Fibroblast of skin of left biceps (primary cell): ENCODE data around the gene ERBIN.
"Not testable (repeated sequence)": the region's sequence is repeated elsewhere in the genome, so short reads cannot be mapped to it uniquely, and the experiment has no call there.

Experiments
- DNase-seq, 2 experiments: peaks; one replicate each; pipeline ENCODE4 v3.0.0-alpha.2; 2013; ENCODE audit warnings: low read depth in 2 of 2

ERBIN gene

DNA sequence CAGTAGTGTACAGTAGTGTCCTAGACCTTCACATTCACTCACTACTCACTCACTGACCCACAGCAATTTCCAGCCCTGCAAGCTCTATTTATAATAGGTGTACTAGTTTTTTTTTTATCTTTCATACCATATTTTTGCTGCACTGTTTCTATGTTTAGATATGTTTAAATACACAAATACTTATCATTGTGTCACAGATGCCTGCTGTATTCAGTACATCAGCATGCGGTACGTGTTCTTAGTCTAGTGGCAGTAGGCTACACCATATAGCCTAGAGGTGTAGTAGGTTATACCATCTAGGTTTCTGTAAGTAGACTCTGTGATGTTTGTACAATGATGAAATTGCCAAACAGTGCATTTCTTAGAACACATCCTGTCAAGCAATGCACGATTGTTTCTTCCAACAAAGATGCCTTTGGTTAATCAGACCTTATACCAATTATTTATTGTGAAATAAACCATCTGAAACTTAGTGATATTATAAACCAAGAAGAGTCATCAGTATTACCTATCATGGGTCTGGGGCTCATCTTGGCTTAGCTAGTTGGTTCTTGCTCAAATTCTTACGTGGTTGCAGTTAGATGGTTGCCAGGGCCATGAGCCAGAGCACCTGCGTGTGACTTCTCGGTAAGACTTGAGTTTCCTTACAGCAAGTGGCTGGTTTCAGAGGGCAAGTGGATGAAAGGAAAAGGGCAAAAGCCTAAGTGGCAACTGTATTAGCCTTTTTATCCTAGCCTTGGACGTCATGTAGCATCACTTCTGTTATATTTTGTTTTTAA, 41.1 kb downstream of the ERBIN start:
- no peak for DNase-seq

DNA sequence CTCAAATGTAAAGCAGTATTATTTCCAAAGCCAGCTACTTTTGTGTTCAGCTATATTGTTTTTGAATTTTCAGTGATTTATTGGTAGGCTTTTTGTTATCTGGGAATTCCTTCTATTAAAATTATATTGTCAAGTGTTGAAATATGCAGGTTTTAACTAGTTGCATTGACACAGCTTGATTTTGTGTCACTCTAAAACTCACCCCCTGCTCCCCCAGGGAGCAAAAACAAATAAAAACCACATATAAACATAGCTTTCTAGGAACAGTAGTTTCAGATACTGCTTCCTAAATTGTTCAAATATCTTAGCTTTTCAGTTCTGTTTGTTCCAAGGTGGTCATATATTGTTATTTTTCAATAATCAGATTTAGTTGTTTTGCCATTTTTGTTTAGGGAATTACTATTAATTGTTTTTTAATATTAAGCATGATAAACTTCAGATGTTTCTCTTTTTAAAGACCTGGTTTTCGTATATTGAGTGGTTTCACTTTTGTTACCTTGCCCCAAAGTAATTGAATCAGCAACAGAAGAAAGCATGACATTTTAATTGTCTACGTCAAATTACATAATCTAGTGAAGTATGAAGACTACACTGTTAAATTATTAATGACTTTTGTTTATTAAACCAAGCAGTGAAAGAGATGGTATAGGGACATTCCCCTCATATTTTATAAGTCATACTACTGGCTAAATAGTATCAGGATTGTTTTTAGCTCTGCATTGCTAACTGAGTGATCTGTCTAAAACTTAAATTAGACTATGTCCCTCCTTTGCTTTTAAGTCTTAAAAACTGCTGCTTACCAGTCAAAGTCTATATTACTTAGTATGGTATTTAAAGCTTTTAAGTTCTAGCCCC, 43.4 kb downstream of the ERBIN start:
- DNase-seq, result no peak

- no peak for DNase-seq
These were observed 44.3 kb downstream of the ERBIN start for GRCh38 chr5:65970481-65971367.

DNA sequence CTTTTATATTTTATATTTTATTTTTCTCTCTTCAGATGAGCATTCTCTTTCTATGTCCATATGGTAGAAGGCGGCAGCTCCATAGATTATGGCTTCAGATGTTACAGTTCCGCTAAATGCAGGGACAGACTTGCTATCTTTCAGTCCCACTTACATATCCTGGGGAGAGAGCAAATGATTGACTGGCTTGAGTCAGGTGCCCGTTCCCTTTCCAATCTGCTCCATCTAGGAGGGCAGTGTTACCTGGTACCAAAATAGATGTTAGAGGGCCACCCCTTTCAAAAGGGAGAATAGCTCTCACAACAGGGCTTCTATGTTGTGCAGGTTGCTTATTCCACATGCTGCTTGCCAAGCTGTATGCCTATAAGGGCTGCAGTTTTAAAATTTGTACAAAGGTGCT, 45.3 kb downstream of the ERBIN start:
- no peak for DNase-seq

GRCh38 chr5:65972896-65973295, 46.5 kb downstream of the ERBIN start:
- not testable (repeated sequence) for DNase-seq

GRCh38 chr5:65978251-65978650, 51.9 kb downstream of the ERBIN start:
- DNase-seq, result no peak

DNA sequence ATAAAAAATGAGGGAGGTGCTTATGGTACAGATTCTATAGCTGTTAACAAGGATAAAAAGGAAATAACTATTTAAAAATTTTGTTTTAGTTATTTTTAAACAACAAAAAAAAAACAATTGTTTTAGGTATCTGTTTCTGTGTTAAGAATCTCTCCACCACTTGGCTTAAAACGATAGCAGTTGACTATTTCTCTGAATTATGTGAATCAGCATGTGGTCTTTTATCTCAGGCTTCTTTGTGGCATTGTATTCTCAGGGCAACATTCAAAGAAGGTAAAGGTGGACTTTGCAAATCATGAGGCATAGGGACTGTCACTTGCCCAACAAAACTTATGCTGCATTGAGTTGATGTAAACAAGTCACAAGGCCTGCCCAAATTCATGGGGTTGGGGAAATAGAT, 55.2 kb downstream of the ERBIN start:
- no peak for DNase-seq

- DNase-seq, result no peak
These were observed 55.7 kb downstream of the ERBIN start for GRCh38 chr5:65981969-65982619.

GRCh38 chr5:65982635-65983034, 56.3 kb downstream of the ERBIN start:
- DNase-seq, result no peak

DNA sequence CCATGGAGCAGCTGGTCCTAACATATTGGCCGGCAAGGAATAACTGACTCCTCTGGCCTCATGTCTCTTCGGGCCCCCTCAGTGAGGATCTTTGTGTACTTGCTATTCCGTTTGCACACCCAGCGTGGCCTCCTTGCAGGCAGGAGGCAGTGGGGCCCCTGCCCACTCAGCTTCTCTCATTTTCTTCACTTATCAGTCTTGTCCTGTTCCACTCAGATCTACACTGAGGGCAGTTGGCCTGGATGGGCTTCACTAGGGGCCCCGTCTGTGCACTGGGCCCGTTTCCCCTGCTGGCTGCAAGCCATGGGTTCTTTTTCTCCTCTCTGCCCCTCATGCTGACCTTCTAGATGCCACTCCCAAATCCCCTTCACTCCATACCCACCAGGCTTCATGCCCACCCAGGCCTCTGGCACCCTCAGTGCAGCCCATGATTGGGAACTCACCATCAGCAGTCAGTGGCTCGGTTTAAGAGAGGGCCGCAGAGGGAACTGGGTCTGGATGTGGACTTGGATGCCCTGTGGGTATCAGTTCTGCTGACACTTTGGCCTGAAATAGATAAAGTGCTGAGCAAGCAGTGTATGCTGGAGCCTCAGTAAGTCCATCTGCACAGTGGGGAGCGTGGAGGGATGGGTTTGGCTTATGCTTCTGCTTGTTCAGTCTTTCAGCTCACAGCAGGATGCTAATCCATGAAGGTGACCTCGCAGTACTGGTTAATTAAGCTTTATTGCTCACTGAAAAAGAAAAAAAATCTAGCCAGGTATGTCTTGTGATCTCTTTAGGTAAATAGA, 57.9 kb downstream of the ERBIN start:
- no peak for DNase-seq

- peak; percentile 64 to 75 for DNase-seq
These were observed 59.7 kb downstream of the ERBIN start for GRCh38 chr5:65986050-65986451.

GRCh38 chr5:65986796-65987195, 60.4 kb downstream of the ERBIN start:
- DNase-seq, result no peak

DNA sequence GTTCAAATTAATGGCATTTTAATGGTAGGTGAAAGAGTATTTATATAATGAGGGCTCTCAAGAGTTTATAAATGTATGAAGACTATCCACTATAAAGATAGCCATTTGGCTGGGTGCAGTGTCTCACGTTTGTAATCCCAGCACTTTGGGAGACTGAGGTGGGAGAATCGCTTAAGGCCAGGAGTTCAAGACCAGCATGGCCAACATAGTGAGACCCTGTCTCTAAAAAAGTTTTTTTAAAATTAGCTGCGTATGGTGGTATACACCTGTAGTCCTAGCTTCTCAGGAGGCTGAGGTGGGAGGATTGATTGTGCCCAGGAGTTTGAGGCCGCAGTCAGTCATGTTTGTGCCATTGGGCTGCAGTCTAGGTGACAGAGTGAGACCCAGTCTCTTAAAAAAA, 61.6 kb downstream of the ERBIN start:
- no peak for DNase-seq

DNA sequence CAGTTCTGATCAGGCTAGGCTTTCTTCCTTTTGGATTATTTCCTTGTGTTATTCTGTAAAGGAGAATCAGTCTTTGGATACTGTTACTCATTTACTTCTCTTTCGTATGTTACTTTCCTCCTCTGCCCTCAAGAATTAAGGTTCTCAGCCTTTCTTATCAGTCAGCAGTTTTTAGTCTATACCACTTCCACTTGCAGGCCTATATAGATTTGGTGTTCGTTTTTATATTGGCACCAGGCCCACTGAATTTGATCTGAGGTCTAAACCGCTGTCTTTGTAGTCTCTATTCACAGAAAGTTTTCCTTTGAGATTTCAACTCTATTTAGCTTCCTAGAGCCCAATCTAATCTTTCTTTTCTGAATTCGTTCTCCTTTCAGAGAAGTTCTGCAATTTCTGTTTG, 62.8 kb downstream of the ERBIN start:
- DNase-seq, result no peak

DNA sequence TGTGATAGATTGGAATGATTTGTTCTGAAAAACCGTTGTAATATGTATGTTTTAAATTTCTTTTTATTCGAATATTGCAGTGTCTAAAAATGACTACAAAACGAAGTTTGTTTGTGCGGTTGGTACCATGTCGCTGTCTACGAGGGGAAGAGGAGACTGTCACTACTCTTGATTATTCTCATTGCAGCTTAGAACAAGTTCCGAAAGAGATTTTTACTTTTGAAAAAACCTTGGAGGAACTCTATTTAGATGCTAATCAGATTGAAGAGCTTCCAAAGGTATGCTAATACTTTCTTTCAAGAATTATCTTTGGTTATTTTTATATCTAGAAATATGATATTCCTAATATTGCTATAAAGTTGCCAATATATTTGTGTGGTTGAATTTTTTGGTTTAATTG, 66.3 kb downstream of the ERBIN start:
- DNase-seq, result no peak

GRCh38 chr5:65994117-65994786, 67.9 kb downstream of the ERBIN start:
- no peak for DNase-seq

DNA sequence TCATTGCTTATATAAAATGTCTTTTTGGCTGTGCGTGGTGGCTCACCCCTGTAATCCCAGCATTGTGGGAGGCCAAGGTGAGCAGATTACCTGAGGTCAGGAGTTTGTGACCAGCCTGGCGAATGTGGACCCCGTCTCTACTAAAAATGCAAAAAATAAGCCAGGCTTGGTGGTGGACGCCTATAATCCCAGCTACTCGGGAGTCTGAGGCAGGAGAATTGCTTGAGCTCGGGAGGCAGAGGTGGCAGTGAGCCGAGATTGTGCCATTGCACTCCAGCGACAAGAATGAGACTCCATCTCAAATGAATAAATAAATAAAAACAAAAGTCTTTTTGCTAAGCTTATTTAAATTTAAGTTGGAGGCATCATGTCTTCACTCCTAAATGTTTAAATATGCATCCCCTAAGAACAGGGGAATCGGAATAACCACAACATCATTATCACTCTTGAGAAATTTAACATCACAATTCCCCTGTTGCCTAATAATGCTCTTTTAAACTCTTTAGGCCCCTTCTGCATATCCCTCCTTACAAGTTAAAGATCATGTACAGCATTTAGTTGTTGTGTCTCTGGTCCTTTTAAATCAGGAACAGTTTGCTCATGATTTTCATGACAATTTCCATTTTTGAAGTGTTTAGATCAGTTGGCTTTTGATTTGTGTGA, 72.8 kb downstream of the ERBIN start:
- no peak for DNase-seq

DNA sequence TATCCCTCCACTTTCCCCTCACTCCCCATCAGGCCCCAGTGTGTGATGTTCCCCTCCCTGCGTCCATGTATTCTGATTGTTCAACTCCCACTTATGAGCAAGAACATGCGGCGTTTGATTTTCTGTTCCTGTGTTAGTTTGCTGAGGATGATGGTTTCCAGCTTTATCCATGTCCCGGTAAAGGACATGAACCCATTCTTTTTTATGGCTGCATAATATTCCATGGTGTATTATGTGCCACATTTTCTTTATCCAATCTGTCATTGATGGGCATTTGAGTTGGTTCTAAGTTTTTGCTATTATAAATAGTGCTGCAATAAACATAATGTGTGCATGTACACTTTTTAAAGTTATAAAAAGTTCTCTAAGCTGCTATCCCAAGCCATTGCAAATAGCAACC, 75.6 kb downstream of the ERBIN start:
- no peak for DNase-seq

DNA sequence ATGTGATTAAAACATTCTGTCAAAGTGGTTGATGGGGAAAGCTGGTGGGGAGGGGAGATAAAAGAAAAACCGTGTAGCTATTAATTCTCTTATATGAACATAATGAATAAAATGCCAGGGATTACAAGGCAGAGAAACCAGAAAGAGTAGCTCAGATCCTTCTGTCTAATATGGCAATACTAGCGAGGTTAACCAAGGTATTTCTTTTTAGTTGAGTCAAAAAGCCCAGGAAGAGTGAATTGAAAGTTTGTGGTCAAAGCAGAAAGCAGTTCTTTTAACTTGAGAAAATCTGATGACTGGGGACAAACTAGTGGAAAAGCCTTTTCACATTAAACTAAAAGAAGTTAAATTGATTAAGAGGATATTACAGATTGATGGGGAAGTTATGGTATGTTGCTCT, 76.0 kb downstream of the ERBIN start:
- no peak for DNase-seq

DNA sequence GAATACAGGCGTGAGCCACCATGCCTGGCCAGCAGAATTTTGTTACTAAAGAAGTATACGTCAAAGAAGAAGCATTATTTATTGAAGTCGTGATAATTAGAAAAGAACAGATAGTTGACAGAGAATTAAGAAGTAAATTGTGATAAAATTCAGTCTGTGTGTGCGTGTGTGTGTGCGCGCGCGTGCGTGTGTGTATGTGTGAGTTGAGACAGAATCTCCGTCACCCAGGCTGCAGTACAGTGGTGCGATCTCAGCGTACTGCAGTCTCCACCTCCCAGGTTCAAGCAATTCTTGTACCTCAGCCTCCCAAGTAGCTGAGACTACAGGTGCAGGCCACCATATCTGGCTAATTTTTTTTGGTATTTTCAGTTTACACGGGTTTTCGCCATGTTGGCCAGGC, 77.8 kb downstream of the ERBIN start:
- no peak for DNase-seq
